Stimulated activated CD8-positive, alpha-beta memory T cell treated with anti-CD3 and anti-CD28 coated beads, Interleukin-15, amount 100 ng/mL, for 4 hours (primary cell): ENCODE results near the gene MAST2.
"Not testable (repeated sequence)": the region's sequence is repeated elsewhere in the genome, so short reads cannot be mapped to it uniquely, and the experiment has no call there.

Experiments
- DNase-seq, 2 donors: peaks; one replicate each; pipeline ENCODE4 v3.0.0-alpha.2; 2020; ENCODE audit warnings: low read depth in 2 of 2

MAST2 gene

DNA sequence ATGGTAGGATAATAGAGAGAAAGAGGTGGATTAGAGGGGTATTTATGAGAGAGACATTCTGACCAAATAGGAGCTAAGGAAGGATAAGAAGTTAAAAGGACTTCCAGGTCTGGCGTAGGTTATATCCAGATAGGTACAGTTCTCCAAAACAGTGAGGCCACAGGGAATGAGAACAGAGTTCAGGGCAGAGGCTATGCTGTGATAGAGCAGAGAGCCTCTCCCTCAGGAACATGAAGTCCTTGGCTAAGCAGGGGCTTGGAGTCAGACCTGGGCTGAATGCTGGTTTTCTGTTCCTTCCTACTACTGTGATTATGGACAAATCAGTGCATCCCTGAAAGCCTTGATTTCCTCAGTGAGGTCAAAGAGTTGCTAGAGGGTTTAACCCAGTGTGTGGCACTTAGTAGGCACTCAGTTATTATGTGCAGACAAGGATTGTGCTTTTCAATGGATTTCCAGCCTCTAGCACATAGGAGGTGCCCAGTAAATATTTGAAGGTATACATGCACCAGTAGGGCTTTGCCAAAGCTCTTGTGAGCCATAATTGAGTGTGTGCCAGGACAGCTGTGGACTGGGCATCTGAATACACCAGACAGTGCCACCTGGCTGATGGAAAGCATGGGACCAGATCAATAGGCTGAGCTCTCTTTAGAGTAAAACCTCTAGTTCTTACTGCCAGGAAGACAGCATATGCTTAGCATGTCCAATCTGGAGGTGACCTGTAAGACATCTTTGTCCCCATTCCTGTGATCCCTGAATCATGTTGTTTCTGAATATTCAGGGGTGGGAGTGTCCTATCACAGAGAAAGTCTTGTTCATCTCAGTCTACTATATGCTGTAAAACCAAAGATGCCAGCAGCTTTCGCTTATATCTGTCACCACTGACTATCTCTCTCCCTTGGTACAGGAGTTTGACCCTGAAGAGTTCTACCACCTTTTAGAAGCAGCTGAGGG, 217.9 kb downstream of the MAST2 start:
- DNase-seq, result no peak

GRCh38 chr1:46026531-46026930, 223.1 kb downstream of the MAST2 start:
- DNase-seq, result no peak

GRCh38 chr1:46027788-46028573, 224.6 kb downstream of the MAST2 start:
- no peak for DNase-seq

DNA sequence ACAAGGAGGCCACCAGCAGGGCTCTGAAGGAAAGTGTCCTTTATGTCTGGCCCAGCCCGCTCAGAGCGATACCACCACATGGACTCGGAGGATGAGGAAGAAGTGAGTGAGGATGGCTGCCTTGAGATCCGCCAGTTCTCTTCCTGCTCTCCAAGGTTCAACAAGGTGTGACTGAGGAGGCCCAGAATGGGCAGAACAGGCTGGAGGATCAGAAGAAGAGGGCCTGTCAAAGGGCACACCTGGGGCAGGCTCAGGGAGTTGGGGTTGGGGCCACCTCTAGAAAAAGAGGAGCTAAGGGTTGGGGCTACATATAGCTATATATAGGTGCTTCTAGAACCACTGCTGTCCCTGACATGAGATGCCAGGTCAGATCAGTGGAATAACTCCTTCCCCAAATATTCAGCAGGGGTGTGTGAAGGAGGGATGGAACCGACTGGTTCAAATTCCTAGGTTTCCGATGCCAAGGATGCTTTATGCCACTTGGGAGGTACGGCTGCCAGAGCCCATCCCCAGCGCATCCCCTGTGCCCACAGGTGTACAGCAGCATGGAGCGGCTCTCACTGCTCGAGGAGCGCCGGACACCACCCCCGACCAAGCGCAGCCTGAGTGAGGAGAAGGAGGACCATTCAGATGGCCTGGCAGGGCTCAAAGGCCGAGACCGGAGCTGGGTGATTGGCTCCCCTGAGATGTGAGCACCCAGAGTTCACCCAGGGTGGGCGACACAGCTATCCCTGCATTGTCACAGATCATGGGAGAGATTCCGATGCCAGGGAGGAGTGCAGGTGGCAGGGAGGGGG, 226.9 kb downstream of the MAST2 start:
- no peak for DNase-seq

DNA sequence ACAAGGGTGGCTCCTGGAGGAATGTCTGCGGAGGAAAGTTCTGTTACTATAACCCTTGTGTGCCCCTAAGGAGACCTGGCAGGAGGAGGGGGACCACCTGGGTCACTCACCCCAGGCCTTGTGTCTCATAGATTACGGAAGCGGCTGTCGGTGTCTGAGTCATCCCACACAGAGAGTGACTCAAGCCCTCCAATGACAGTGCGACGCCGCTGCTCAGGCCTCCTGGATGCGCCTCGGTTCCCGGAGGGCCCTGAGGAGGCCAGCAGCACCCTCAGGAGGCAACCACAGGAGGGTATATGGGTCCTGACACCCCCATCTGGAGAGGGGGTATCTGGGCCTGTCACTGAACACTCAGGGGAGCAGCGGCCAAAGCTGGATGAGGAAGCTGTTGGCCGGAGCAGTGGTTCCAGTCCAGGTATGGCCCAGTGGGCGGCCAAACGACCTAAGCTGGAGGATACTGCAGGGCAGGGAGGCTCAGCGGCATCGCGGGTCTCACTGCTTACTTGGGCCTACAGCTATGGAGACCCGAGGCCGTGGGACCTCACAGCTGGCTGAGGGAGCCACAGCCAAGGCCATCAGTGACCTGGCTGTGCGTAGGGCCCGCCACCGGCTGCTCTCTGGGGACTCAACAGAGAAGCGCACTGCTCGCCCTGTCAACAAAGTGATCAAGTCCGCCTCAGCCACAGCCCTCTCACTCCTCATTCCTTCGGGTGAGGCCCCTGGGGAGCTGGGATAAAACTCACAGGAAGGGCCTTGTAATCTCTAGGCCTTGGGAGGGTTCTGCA, 227.7 kb downstream of the MAST2 start:
- no peak for DNase-seq

DNA sequence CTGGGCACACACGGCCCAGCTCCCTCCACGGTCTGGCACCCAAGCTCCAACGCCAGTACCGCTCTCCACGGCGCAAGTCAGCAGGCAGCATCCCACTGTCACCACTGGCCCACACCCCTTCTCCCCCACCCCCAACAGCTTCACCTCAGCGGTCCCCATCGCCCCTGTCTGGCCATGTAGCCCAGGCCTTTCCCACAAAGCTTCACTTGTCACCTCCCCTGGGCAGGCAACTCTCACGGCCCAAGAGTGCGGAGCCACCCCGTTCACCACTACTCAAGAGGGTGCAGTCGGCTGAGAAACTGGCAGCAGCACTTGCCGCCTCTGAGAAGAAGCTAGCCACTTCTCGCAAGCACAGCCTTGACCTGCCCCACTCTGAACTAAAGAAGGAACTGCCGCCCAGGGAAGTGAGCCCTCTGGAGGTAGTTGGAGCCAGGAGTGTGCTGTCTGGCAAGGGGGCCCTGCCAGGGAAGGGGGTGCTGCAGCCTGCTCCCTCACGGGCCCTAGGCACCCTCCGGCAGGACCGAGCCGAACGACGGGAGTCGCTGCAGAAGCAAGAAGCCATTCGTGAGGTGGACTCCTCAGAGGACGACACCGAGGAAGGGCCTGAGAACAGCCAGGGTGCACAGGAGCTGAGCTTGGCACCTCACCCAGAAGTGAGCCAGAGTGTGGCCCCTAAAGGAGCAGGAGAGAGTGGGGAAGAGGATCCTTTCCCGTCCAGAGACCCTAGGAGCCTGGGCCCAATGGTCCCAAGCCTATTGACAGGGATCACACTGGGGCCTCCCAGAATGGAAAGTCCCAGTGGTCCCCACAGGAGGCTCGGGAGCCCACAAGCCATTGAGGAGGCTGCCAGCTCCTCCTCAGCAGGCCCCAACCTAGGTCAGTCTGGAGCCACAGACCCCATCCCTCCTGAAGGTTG, 231.4 kb downstream of the MAST2 start:
- DNase-seq, result no peak

- DNase-seq, result peak; percentile 55 to 62
Measured at GRCh38 chr1:46036894-46037839, 233.8 kb downstream of the MAST2 start.

DNA sequence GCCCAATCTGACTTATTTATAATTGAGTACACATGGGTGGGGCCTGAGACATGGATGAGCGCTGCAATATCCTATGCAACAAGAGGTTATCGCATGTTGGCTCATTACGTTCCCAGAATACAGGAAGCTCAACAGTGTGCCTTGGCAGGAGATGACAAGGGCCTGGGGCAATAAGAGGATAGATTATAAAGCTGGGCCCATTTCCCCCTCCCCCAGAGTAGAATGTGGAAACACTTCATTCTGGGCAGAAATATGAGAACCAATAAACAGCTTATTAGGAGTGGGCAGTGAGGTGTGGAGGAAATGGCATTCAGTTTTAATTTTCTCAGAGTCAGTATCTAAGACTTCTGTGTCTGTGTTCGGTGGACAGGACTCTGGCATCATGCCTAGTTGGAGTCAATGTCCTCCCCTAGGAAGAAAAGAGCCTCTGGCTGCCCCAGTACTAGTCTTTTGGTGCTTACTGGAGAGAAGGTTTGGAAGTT, 236.2 kb downstream of the MAST2 start:
- DNase-seq, result no peak

GRCh38 chr1:46041551-46041950, 238.1 kb downstream of the MAST2 start:
- no peak for DNase-seq

DNA sequence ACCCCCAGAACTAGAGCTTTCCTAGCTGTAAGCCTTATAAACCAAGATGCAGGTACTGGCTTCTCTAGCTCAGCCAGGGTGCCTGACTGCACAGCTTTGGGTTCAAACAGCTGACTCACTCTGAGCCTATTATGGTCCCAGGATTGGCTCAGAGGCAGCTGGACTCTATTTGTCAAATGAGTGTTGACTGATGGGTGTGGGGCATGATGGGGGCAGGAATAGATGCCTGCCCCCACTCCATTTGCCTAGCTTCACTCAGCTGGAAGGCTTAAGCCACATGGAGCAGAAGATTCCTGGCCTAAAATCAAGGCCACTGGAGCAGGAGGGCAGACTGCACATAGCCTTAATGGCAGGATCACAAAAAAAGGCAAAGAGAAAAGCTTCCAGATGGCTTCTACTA, 238.6 kb downstream of the MAST2 start:
- DNase-seq, result no peak

GRCh38 chr1:46043458-46044017, 240.1 kb downstream of the MAST2 start:
- DNase-seq, result no peak

- DNase-seq, result no peak
Measured at GRCh38 chr1:46044116-46044515, 240.7 kb downstream of the MAST2 start.

- DNase-seq, result no peak
Measured at GRCh38 chr1:46053734-46054133, 250.3 kb downstream of the MAST2 start.

DNA sequence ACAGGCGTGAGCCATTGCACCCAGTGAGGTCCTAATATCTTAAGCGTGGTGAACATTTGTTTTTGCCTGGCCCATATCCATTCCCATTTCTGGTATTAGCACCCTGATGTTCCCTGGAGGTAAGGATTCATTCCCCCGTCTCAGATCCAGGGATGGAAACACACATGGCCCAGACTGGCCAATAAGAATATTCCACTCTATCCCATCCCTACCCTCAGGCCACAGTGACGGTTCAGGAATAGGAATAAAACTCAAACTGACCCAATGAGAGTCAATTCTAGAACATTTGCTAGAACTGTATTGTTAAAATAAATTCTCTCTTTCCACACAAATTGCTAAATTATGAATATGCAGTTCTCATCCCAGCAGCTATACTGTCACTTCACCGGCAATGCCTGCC, 252.9 kb downstream of the MAST2 start:
- no peak for DNase-seq

GRCh38 chr1:46057215-46057614, 253.8 kb downstream of the MAST2 start:
- DNase-seq, result not testable (repeated sequence)

DNA sequence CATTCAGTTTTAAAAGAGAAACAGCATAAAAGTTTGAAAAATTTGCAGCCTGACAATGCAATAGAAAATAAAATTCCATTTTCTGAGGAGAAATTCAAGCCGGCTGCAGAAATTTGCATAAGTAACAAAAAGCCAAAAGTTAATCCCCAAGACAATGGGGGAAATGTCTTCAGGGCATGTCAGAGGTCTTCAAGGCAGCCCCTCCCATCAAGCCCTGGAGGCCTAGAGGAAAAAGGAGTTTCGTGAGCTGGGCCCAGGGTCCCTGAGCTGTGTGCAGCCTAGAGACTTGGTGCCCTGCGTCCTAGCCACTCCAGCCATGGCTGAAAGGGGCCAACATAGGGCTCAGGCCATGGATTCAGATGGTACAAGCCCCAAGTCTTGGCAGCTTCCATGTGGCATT, 254.4 kb downstream of the MAST2 start:
- DNase-seq, result no peak

DNA sequence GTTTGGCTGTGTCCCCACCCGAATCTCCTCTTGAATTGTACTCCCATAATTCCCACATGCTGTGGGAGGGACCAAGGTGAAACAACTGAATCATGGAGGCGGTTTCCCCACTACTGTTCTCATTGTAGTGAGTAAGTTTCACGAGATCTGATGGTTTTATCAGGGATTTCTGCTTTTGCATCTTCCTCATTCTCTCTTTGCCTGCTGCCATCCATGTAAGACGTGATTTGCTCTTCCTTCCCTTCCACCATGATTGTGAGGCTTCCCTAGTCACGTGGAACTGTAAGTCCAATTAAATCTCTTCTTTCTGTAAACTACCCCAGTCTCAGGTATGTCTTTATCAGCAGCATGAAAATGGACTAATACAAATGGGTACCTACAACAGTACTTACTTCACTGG, 255.5 kb downstream of the MAST2 start:
- no peak for DNase-seq

DNA sequence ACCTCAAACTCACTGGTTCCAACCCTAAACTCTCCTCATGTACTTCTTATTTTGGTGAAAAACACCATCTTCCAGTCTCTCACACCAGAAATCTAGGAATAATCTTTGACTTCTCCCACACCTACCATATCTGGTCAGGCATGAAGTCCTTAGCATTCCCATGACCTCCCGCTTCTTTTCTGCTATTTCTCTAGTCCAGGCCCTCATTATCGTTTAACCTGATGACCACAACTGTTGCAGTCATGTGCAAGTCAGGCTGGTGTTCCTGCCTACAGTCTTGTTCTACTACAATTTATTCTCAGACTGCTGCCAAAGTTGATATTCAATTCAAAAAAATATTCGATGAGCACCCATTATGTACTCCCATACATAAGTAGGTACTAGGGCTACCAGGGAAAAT, 257.7 kb downstream of the MAST2 start:
- DNase-seq, result no peak
